NCI-H187 (cell line): ENCODE measurements around the gene ATXN10.
"Not testable (repeated sequence)": the region's sequence is repeated elsewhere in the genome, so short reads cannot be mapped to it uniquely, and the experiment has no call there.

Experiments used
- DNase-seq, 2 experiments: peaks; one replicate each; lab custom pipeline; 2025; lab: John Stamatoyannopoulos, UW

ATXN10 gene

DNA sequence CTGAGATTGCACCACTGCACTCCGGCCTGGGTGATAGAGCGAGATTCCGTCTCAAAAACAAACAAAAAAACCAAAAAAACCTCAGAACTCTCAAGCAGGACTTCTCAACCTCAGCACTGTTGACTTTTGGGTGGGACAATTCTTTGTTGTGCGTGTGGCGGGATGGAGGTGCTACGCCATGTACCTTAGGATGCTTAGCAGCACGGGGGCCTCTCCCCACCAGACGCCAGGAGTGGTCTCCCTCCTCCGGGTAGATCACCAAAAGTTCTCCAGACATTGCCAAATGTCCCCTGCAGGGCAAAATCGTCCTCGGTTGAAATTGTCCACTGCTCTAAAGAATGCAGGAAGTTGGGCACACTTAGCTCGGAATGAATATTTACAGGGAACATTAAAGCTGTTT lies 26.9 kb upstream of the ATXN10 start:
- DNase-seq, result no peak

- no peak for DNase-seq
These were observed 26.5 kb upstream of the ATXN10 start for GRCh38 chr22:45645150-45645525.

DNA sequence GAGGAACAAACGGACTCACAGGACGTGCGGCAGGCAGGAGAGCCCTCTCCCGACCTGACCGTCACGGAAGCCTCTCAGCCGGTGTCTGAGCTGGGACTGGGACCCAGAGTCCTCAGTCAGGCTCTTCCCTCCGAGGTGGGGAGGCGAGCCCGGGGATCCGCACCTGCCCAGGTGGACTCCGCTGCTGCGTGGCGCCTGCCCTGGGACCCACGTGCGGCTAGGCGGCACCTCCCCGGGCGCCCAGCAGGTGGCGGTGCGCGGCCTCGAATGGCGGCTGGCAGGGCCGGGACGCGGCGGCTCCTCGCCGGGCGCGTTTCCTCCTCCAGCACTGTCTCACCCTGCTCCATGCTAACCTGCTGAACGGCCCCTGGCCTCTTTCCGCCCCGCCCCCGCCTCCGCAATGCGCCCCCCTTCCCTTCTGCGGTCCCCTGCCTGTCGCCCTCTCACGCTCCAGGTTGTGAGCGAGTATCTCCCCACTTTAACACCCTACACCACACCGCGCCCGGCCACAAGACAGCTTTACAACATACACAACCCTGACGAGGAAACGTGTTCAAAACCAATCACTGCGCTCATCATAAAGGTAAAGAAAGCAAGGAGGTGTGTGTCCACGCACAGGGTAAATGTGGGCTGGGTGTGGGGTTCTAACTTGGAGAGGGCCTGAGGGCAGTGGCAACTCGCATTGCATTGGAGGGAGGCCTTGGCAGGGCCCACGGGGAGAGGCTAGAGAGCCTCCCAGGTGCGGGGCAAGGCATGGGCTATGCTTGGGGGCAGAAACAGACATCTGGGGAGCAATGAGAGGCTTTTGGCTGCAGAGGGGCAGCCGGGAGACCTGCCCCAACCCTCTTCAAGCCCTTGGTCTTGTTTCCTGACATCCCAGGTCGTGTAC lies 25.9 kb upstream of the ATXN10 start:
- DNase-seq, result peak in 1 of 2 experiments; percentile 26

GRCh38 chr22:45647532-45648225 lies 24.0 kb upstream of the ATXN10 start:
- no peak for DNase-seq

DNA sequence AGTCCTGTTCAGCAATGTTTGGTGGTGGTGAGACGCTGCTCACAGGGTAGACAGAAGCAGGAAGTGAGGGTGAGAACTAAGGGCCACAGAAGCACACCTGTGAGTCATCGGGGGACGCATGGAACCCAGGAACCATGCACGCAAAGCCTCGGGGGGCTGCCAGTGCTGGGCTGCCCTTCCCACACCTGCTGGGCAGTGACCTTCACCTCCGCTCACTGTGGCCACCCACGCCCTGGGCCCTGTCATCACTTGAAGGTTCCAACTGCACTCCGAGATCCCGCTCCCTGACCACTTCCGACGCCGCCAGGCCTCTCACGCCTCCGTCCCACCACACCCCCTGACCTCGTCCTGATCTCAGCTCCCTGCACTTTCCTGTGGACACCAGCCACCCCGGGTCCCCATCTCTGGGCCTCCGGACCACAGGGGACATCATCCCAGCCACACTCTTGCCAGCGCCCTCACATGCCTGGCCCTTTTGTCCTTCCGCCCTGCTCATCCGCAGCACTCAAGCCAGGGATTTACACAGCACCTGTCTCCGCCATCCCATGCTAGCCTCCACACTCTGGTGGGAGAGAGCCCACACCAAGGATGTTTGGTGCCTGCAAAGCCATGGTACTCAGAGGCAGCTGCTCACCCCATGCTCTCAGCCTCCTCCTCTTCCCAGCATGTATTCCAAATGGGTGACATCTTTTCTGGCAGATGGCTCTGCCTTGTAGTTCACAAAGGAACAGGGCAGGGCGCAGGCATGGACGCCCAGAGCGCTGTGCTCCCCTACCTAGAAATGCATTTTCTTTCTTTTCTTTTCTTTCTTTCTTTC lies 23.1 kb upstream of the ATXN10 start:
- DNase-seq, result no peak

DNA sequence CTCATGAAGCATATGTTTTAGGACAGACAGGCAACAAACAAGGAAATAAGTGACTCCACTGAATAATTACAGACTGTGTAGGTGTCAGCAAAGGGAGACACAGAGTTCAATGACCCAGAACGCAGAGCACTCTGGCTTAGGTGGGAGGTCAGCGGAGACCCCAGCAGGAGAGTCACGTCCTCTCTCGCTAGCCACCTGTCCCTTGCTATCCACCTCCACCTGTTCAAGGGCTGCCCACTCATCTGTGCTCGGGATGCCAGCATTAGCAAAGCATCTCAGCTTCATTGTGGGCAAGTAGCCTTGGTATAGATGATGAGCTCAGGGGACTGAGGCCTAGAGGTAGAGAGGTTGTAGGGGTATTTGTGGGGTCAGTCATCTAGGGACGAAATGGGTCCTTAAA lies 21.8 kb upstream of the ATXN10 start:
- DNase-seq, result no peak

DNA sequence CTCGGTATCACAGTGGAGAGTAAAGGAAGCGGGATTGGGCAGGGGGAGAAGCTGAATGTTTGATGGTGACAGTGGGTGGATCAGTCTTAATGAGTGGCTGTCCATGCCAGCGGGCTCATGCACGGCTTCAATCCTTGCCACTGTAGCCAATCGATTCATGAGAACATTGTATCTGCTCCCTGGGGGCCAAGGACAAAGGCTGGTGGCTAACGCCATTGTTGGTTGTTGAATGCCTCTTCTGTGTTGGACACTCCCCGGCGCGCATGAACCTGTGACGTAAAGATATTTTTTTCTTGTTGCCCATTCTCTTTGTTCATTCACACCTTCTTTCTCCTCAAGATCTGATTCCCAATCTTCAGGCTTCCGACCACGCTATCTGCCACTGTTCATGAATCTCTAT lies 20.9 kb upstream of the ATXN10 start:
- no peak for DNase-seq

GRCh38 chr22:45651931-45652528 lies 19.6 kb upstream of the ATXN10 start:
- DNase-seq, result no peak

GRCh38 chr22:45656577-45656976 lies 15.1 kb upstream of the ATXN10 start:
- no peak for DNase-seq

DNA sequence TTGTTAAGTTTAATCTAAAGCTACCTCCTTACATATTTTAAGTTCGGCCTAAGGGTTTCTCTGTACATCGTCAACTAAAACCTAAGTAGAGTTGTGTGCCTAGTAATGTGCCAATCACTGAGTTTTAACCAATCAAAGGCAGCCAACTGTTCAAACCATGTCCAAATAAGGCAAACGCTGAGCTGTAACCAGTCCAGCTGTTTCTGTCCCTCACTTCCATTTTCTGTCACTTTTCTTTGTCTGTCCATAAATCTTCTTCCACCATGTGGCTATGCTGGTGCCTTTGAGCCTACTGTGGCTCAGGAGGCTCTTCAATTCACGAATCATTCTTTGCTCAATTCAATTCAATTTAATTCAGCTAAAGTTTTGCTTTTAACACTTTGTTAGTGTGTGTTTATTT lies 13.9 kb upstream of the ATXN10 start:
- DNase-seq, result no peak

DNA sequence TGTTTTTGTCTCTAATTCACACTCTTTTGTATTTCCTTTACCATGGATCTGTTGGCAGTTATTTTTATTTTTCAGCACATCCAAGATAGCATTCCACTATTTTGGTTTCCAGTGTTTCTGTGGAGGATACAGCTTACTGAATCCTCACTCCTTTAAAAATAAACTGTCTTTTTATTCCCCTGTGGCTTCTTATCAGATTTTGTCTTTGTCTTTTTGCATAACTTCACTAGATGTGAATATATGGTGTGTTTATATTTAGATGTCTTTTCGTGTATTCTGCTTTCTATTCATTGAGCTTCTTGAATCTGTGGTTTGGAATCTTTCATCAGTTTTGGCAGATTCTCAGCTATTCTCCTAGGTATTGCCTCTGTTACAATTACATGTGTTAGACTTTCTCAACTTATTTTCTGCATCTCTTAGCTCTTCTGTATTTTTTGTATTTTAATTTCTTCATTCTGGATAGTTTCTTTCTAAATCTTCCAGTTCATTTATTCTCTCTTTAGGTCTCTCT lies 7.4 kb upstream of the ATXN10 start:
- DNase-seq, result no peak

DNA sequence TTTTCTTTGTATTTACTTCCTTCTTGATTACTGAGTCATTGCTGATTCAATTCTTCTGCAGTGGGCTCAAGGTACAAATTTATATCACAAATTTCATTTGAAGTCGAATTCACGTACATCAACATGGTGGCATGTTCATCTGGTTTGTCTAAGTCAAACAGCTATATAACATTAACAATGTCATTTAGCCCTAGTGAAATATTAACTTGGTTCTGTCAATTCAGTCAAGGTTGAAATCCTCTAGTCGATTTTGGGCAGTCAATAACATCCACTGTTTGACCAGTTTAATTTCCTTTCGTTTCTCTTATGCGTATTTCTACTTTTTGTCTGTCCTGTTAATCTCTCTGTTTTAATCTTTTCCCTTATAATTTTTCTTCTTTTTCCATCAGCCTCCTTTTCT lies 4.1 kb upstream of the ATXN10 start:
- DNase-seq, result no peak

DNA sequence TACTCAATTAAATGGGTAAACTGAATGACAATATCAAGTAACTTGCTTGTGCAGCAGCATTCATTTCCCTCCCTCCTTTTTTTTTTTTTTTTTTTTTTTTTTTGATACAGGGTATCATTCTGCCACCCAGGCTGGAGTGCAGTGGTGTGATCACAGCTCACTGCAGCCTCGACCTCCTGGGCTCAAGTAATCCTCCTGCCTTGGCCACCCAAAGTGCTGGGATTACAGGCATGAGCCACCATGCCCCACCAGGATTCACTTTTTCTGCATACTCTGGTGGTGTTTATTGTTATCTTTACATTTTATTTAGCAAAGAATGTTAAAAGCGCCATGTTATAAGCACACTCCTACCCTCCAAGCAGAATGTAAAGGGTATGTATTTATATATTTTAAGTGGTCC lies 1.3 kb upstream of the ATXN10 start:
- not testable (repeated sequence) for DNase-seq

DNA sequence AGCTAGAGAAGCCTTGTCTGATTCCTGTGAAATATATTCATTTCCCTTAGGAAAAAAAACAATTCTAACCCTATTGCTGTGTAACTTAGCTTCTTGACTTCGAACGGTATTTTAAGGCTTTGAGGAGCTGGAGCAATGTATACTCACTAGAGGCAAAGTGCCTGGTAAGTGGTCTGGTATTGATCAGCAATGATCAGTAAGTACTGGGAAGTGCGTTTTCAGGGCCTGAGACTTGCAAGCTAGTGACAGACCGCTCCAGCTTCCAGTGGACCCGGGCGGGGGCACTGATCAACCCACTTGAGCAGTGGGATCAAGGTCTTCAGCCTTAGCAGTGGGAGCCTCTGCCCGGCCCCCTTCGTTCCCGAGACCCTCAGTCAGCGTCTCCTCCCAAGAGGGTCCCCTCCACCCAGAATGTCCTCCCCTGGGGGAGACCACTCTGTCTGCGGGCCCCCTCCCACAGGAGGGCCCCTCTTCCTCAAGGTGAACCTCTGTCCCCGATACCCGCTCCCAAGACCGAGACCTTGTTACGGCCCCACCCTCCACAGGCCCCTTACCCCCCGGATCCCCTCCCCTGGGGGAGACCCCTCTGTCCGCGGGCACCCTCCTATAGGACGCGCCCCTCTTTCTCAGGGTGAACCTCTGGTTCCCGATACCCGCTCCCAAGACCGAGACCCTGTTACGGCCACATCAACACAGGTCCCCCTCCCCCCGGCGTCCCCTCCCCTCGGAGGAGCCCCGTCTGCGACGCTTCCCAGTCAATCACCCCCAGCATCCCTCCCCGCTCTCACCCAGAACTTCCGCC lies 452 bp upstream of the ATXN10 start:
- DNase-seq, result no peak

GRCh38 chr22:45672564-45673481 lies 1.2 kb downstream of the ATXN10 start:
- no peak for DNase-seq

DNA sequence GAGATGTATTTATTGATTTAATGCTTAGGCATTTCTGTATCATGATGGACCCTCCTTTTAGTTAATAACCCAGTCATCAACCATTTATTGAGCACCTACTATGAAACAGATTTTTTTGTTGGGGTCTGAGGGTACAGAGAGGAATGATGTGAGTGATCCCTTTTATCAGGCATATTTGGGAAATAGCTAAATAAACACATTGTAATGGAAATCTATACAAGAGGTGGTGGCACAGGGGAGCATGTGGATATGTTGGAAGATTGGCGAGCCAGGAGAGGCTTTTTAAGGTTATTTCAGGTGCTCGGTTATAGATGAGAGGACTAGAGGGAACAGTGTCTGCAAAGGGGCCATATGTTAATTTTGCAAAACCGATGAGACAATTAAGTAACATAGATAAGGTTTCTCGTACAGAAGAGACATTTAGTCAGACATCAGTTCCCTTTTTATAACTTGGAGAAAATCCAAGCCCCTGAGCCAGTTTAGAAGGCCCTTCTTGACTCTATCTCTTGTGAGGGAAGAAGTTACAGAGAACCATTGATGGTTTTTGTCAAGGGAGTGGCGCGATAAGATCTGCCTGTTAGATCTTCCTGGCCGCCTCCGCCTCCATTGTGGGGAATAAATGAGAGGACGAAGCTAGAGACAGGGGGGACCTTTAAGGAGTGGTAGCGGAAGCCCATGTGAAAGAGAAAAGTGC lies 2.0 kb downstream of the ATXN10 start:
- no peak for DNase-seq

DNA sequence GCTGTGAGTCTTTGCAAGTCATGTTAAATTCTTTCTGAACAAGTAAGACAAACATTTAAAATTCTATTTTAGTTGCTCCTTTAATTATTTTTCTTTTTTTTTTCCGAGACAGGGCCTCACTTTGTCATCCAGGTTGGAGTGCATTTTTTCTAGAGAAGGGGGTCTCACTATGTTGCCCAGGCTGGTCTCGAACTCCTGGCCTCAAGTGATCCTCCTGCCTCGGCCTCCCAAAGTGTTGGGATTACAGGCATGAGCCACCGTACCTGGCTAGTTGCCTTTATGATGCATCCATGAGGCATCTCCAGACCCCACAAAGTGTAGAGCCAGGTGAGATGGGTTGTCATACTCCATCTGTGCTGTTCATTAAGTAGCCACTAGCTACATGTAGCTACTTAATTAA lies 4.4 kb downstream of the ATXN10 start:
- DNase-seq, result no peak

- no peak for DNase-seq
These were observed 5.4 kb downstream of the ATXN10 start for GRCh38 chr22:45677063-45677462.
